Measurements from ENCODE around the gene HSPB9.
"Not testable (repeated sequence)": the region's sequence is repeated elsewhere in the genome, so short reads cannot be mapped to it uniquely, and the experiment has no call there.

The HSPB9 gene

GRCh38 chr17:42120161-42120769, 2.3 kb upstream of the HSPB9 start:
- DNase-seq: no peak

- DNase-seq: no peak
Measured at GRCh38 chr17:42120770-42121769, 1.5 kb upstream of the HSPB9 start, which contains the start of gene KAT2A. KAT2A (minus strand) TSS chr17:42121367; CDS start chr17:42121304, 63 bp downstream.

DNA sequence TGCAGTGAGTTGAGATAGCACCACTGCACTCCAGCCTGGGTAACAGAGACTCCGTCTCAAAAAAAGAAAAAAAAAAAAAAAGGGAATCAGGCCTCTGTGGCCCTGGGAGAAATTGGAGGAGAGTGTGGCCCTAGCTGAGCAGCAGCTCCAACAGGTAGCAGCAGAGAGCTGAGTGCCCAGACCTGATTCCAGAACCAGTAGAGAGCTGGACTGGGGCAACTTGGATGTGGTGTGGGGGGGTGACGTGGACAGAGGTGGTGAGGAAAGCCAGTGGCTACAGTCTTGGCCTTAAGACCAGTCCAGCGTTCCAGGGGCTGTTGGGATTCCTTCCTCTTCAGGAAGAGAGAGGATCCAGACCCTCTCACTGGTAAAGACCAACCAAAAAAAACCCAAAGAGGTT, 1.7 kb downstream of the HSPB9 start:
- DNase-seq: no peak

DNA sequence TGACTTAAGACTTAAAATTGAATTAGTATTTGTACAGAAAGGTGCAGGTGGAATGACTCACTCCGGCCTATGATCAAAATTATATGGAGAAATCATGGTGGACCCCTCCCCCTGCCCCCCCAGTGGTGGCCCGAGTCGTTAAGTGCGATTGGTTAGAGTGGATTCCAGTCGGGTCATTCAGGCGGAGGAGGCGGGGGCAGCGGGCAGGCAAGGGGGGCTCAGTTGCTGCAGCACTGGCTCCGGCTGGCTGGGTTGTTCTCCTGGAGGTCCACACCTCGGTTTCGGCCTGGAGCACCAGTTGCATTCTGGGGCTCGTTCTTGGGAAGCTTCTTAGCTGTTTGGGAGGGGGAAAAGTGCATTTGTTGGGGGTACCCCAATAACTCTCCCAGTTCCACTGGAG, 3.0 kb downstream of the HSPB9 start:
- no peak for DNase-seq

DNA sequence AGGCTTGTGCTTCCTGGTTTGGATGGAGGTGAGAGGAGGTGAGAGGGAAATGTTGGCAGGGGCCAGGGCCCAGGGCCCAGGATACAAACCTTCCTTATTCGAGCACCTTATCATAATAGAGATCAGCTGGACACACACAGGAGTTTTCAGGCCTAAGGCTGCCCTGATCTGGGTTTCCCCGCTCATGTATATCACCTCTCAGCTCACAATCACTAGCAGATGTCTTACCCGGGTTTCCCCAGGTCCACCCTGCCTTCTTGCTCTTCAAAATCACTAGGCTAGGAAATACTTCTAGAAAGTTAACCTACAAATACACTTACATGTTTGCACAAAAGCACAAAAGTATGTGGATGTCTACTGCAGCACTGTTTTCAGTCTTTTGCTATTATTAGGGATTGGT, 4.2 kb downstream of the HSPB9 start:
- DNase-seq: no peak

GRCh38 chr17:42127414-42127813, 4.8 kb downstream of the HSPB9 start:
- DNase-seq: no peak

- DNase-seq: no peak
Measured at GRCh38 chr17:42129109-42129837, 6.7 kb downstream of the HSPB9 start.

DNA sequence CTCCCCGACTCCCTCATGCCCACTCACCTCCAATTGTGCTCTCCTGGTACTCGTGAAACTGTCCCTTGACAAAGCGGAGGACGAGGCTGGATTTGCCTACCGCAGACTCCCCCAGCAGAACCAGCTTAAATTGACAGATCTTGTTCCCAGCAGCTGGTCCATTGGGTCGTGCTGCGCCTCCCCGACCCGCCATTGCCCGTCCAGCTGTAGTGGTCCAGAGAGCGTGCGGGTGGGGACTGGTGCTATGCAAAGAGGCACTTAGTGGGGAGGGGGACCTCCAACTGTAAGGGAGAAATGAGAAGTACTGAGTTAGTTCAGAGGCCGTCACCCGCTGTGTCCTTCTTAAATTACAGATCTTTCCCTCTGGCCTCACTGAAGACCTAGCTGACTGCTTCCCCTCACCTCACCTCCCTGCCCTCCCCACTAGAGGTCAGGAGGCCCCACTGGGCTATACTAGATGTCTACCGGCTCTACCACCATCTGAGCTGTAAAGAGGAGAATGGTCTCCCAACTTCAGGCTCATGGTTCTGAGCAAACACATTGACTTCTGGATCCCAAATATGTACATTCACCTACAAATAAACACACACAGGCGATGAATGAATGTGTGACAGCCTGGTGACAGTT, 7.8 kb downstream of the HSPB9 start:
- DNase-seq: no peak

- no peak for DNase-seq
Measured at GRCh38 chr17:42131232-42131631, 8.6 kb downstream of the HSPB9 start.

DNA sequence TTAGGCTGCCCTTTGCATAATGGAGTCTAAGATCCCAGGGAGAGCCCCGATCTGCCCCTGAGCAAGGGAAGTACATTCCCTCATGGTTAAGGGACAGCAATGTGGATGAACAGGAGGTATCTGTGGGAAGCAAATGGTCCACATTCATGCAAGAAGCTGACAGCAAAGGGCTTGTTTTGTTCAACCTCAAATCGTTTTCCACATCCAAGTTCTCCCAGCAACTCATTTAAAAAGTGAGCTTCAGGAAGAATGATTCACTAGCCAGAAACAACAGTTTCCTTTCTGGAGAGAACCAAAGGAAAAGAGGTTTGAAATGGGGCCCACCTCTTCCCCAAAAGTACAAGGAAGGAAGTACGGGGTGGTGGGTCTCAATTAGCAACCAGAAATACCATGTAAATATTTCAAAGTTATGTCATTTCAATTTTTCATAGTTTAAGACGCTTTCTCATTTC, 9.4 kb downstream of the HSPB9 start:
- no peak for DNase-seq

DNA sequence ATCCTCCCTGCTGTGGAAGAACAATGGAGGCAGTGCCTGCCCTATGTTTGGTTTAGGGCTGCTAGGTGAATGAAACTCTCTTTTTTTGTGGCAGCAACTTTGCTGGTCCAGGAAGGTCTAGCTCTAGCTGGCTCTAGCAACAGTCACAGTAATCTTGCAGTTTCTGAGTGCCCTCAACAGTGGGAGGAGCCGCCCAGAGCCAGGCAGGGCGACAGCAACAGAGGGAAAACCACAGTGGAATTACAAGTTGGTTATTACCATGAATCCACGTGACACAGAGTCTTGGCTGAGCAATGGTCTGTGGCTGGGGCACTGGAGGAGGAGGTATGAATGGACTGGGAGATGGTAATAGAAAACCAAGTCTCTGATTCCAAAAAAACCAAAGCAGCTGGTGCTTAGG, 10.3 kb downstream of the HSPB9 start:
- DNase-seq: no peak

GRCh38 chr17:42133461-42134041, 10.9 kb downstream of the HSPB9 start:
- no peak for DNase-seq

DNA sequence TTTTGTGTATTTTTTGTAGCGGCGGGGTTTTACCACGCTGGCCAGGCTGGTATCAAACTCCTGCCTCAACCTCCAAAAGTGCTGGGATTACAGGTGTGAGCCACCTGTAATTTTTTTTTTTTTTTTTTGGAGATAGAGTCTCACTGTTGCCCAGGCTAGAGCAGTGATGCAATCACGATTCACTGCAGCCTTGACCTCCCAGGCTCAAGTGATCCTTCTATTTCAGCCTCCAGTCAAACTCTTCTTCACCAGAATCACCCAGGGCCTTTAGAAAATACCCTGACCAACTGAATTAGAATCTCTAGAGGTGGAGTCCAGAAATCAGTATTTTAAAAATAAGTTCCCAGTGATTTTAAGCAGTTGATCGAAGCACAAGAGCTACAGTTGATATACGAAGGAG, 12.5 kb downstream of the HSPB9 start:
- no peak for DNase-seq

- DNase-seq: no peak
Measured at GRCh38 chr17:42135664-42136653, 13.4 kb downstream of the HSPB9 start.

GRCh38 chr17:42136654-42137051, 14.0 kb downstream of the HSPB9 start:
- no peak for DNase-seq

- DNase-seq: no peak
Measured at GRCh38 chr17:42138749-42139492, 16.3 kb downstream of the HSPB9 start.

GRCh38 chr17:42140690-42141089, 18.1 kb downstream of the HSPB9 start:
- not testable (repeated sequence) for DNase-seq

GRCh38 chr17:42141382-42141781, 18.8 kb downstream of the HSPB9 start:
- DNase-seq: no peak

DNA sequence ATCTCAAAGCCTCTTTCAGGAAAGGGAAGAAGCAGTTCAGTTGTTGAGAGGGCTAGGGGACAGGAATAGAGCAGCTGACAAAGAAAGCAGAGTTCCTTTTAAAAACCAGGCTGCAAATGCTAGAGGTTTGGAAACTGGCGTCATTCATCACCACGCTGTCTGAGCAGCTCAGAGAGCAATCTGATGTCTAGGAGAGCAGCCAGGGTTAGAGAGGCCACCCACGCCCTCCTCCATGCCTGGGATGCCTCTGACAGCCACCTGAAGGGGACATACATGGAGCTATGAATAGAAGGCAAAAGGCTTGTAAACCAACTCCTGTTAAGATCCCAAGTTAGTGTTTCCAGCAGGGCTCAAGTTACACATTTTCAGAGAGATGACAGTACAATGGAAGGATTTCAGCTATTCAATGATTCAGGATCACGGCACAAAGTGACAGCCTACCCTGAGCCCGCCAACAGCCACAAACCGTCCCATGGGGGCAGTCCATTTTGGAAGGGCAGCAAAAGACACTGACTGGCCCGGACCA, 19.8 kb downstream of the HSPB9 start:
- no peak for DNase-seq

- not testable (repeated sequence) for DNase-seq
Measured at GRCh38 chr17:42143138-42143537, 20.5 kb downstream of the HSPB9 start.

Measured in cortex of kidney (tissue), 1 donor.